GM12873 (cell line): ENCODE measurements around the gene SNED1.

Source experiments
- TF ChIP-seq, protein P1 (sequence below): IDR thresholded peaks from 2 replicates; pipeline ENCODE4 v1.5.1; 2012; ENCODE audit warnings: low read depth, mild to moderate bottlenecking, moderate library complexity, low read length, control low read depth; ENCODE audit not compliant: insufficient read depth; ENCODE audit errors: missing control alignments

Gene SNED1

GRCh38 chr2:241035818-241036396 is 37.5 kb downstream of the SNED1 start:
- TF ChIP-seq, protein P1, sequence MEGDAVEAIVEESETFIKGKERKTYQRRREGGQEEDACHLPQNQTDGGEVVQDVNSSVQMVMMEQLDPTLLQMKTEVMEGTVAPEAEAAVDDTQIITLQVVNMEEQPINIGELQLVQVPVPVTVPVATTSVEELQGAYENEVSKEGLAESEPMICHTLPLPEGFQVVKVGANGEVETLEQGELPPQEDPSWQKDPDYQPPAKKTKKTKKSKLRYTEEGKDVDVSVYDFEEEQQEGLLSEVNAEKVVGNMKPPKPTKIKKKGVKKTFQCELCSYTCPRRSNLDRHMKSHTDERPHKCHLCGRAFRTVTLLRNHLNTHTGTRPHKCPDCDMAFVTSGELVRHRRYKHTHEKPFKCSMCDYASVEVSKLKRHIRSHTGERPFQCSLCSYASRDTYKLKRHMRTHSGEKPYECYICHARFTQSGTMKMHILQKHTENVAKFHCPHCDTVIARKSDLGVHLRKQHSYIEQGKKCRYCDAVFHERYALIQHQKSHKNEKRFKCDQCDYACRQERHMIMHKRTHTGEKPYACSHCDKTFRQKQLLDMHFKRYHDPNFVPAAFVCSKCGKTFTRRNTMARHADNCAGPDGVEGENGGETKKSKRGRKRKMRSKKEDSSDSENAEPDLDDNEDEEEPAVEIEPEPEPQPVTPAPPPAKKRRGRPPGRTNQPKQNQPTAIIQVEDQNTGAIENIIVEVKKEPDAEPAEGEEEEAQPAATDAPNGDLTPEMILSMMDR, result no peak

DNA sequence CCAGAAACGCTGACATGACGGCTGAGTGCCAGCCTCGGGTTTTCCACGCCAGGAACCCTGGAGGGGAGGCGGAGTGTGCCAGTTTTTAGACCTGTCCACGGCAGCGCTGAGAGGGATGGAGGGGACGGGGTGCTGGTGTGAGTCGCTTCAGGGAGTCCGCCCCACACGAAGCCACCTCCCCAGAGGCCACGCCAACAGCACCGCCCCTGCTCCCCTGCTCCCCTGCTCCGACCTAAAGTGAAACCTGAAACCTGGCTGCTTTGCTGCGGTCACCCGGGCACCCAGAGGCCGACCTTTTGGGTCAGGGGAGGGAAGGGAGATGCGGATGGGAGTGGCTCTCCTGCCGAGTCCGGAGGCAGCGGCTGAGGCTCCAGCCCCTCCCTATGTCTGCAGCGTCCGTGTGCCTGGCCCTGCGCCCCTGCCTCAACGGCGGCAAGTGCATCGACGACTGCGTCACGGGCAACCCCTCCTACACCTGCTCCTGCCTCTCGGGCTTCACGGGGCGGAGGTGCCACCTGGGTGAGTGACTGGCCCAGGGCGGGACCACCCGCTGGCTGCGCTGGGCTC is 38.1 kb downstream of the SNED1 start:
- TF ChIP-seq, protein P1, result no peak

DNA sequence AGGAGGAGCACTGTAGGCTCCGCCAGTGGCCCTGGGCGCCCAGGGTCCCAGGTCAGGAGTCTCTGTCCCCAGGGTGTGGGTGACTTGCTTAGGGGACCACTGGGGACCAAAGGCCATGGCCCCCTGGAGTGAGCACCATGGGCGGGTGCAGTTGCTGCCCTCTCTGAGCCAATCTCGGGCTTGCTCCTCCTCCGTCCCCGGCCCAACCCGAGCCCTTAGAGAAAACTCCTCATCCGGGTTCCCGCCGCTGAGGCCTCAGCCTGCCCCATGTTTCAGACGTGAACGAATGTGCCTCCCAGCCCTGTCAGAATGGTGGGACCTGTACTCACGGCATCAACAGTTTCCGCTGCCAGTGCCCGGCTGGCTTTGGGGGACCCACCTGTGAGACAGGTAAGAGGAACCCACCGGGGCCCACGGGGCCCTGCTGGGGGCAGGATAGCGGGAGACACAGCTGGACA is 38.6 kb downstream of the SNED1 start:
- TF ChIP-seq, protein P1, result no peak

GRCh38 chr2:241037498-241037897 is 39.1 kb downstream of the SNED1 start:
- TF ChIP-seq, protein P1, result no peak

DNA sequence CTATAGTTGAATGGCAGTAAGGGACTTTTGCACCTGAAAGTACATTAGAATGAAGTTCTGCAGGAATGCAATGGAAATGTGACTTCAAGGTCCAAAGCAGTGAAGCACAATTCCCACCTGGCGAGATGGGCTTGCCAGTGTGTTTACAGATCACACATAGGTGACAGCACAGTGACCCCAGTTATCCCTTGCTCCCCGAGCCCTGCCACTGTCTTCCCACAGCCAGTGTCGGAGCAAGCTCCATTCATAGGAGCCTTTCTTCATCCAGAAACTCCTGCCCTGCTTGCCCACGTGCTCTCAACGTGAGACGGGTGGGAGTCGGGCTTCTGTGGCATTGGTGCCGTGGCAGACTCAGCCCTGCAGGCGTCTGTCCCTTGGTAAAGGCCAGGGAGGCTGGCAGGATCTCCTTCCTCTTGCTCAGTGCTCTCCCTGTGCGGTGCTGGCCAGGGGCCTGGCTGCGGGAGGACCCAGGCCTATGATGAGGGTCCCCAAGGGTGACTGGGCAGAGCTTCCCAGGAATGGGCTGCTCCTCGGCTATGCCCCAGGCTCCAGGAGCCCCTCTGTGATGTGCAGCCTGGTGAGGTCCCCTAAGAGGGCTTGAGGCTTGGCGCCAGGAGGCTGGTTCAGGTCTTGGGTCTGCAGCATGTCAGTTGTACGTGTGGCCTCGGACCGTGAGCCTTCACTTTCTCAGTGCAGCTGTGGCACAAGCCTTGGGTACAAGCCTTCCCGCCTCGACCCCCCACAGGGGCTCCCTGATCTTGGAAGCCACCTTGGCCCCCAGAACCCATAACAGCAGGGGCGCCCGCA is 40.2 kb downstream of the SNED1 start:
- TF ChIP-seq, protein P1, result no peak

DNA sequence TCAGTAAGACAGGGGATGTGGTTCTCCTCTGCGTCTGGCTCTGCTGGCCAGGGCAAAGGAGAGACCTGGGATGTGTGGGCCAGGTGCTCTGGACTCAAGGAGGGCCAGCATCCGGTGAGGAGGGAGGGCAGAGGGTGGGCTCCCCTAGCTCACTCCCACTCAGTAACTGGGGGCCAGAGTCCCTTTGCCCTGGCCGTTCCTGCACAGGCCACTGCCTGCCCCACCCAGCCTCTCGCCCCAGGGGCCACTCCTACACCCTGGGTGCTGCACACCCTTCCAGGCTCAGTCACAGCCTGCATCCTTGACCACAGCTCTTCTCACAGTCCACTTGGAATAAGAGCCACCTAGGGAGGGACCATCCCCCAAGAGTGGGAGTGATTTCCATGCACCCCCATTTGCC is 41.0 kb downstream of the SNED1 start:
- TF ChIP-seq, protein P1, result no peak

- TF ChIP-seq, protein P1, result no peak
Observed at GRCh38 chr2:241040081-241040803, 41.8 kb downstream of the SNED1 start.
